GM10266 (cell line): Measurements from ENCODE around the gene ZHX3.

Source experiments
- DNase-seq: peaks from one replicate; pipeline ENCODE4 v3.0.0; 2012; ENCODE audit errors: extremely low spot score
- CTCF ChIP-seq: IDR thresholded peaks from 2 replicates; pipeline ENCODE4 v1.5.1; 2012; ENCODE audit warnings: mild to moderate bottlenecking, low read depth; ENCODE audit not compliant: control insufficient read depth, insufficient read depth; ENCODE audit errors: missing control alignments

Gene ZHX3

GRCh38 chr20:41277049-41277448 is 40.5 kb downstream of the ZHX3 start:
- DNase-seq: no peak
- no peak for TF ChIP-seq CTCF

GRCh38 chr20:41276317-41276751 is 41.2 kb downstream of the ZHX3 start:
- DNase-seq: no peak
- no peak for TF ChIP-seq CTCF

DNA sequence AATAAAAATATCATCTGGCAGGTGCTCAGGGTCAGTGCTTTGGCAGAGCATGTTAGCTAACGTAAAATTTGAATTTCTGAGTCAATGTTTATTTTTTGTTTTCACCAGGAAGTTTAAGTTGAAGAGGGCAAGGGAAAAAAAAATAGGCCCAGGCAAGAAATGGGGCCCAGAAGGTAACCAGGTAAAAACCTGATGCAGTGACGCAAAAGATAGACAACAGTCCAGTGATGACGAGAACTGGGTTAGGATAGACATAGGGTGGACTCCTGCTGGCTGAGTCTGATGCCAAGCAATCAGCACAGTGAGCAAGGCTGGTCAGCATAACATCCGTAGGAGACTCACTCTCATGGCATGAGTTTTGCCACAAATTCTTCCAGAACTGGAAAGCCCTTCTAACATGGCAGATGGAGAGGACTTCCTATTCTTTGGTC is 42.2 kb downstream of the ZHX3 start:
- no peak for TF ChIP-seq CTCF
- DNase-seq: no peak

DNA sequence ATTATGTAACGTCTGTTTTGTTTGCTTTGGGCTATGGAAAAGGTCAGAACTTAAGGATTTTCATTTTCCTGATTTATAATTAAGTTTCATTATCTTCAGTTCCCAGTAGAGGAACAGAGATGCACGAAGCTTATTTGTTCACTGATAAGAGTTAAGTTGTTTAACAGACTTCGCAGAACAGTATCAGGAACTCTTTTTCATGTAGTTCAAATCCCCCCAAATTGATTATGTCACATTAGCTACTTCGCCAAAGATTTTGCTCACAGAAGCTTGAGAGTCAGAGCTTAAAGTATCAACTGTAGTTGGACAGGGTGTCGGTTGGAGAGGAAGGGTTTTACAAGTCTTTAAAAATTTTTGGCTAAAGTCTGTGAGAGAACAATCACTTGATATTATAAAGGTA is 43.4 kb downstream of the ZHX3 start:
- no peak for DNase-seq

DNA sequence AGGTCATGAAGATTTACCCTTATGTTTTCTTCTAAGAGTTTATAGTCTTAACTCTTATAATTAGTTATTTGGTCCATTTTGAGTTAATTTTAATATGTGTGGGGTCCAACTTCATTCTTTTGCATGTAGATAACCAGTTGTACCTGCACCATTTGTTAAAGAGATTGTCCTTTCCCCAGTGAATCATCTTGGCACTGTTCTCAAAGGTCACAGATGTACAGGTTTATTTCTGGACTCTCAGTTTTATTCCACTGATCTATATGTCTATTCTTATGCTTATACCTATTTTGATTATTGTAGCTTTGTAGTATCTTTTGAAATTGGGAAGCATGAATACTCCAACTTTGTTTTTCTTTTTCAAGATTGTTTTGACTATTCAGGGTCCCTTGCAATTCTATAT is 44.1 kb downstream of the ZHX3 start:
- no peak for DNase-seq

More for the DNA sequence above, 43.4 kb downstream of the ZHX3 start:
- TF ChIP-seq CTCF: no peak

GRCh38 chr20:41272339-41272738 is 45.2 kb downstream of the ZHX3 start:
- TF ChIP-seq CTCF: no peak
- DNase-seq: no peak

More for the DNA sequence above, 44.1 kb downstream of the ZHX3 start:
- no peak for TF ChIP-seq CTCF

DNA sequence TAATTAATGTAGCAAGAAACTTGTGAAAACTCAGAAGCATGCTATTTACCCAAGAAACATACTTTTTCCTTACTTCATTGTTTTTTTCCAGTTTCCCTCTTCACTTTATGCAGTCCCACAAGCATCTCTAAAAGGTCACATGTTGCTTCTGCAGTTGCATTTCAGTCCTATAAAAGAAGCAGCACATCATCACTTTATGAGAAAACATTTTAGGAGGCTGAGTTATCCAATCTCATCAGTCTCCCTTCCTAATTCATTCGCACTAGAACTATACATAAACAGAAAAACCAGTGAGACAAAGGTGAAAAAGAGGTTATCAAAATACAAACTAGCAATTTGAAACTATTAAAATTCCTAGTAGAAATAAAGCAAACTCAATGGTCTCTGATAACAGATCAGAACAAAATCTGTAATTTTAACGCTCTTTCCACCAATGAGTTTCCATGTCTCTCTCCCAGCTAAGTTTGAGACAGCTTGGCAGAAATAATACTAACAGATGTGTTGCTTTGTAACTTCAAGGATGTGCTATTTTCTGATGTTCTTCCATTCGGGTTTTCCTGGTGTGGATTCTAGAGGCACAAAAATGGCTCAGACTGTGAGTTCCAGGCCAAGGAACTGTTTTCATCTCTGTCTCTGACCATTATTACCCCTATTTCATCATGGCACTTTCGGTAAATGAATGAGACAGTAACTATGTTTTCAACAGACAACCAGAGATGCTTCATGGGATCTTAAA is 48.4 kb downstream of the ZHX3 start:
- no peak for TF ChIP-seq CTCF
- no peak for DNase-seq
